Stimulated activated CD4-positive, alpha-beta T cell treated with anti-CD3 and anti-CD28 coated beads, Interleukin-15, amount 100 ng/mL, for 48 hours (primary cell): ENCODE measurements around the gene MS4A12.
"Not testable (repeated sequence)": the region's sequence is repeated elsewhere in the genome, so short reads cannot be mapped to it uniquely, and the experiment has no call there.

Experiments used
- DNase-seq, 2 donors: peaks; one replicate each; pipeline ENCODE4 v3.0.0-alpha.2; 2020; ENCODE audit warnings: low read depth in 2 of 2

The MS4A12 gene

GRCh38 chr11:60512651-60513225 lies 20.2 kb downstream of the MS4A12 start:
- no peak for DNase-seq

- DNase-seq: no peak
These were observed 21.2 kb downstream of the MS4A12 start for GRCh38 chr11:60513496-60514460.

GRCh38 chr11:60515144-60515855 lies 22.7 kb downstream of the MS4A12 start, which contains the start of gene MS4A13:
Gene MS4A13, plus strand, starts transcription at chr11:60515392. Its CDS starts 2,692 bp downstream, at chr11:60518084.
- no peak for DNase-seq

GRCh38 chr11:60528465-60528864 lies 35.9 kb downstream of the MS4A12 start:
- no peak for DNase-seq

GRCh38 chr11:60528934-60529333 lies 36.4 kb downstream of the MS4A12 start:
- no peak for DNase-seq

- no peak for DNase-seq
These were observed 38.0 kb downstream of the MS4A12 start for GRCh38 chr11:60530454-60531100.

- DNase-seq: not testable (repeated sequence)
These were observed 39.8 kb downstream of the MS4A12 start for GRCh38 chr11:60532383-60532782.

- not testable (repeated sequence) for DNase-seq
These were observed 46.0 kb downstream of the MS4A12 start for GRCh38 chr11:60538627-60539026.

GRCh38 chr11:60544077-60544476 lies 51.5 kb downstream of the MS4A12 start:
- no peak for DNase-seq
